OCI-LY7 (cell line): ENCODE results near the gene CHMP1B. TPM values are rescaled to one million over a fixed set of nuclear protein-coding genes. Genes with fewer than 3 reads are reported as not detected.

ENCODE experiments used
- BruUV-seq: library from RNA; stranded (reverse); fragments of 400-500 nt; replicated peaks from 2 replicates; lab custom pipeline; 2021; lab: Mats Ljungman, UMichigan
- CTCF ChIA-PET: fragments of 300-600 bp; sonication (Branson Sonifier 250); formaldehyde crosslinking; loops from one replicate; lab custom pipeline; 2022; ENCODE audit warnings: antibody characterized with exemption; ENCODE audit not compliant: unreplicated experiment; lab: Charles Lee
- POLR2A ChIA-PET: fragments of 300-600 bp; sonication (Branson Sonifier 250); formaldehyde crosslinking; loops from one replicate; lab custom pipeline; 2022; ENCODE audit warnings: antibody characterized with exemption; lab: Charles Lee
- DNase-seq: peaks from one replicate; pipeline ENCODE4 v3.0.0-alpha.2; 2015; ENCODE audit warnings: low spot score
- H2AFZ ChIP-seq: fragments of 200-600 bp; sonication (generic), shearing (Covaris generic); 2 replicates; pipeline ENCODE4 v1.6.1; 2014; ENCODE audit warnings: mild to moderate bottlenecking, antibody characterized with exemption, low read length, moderate library complexity
- H3K27ac ChIP-seq: fragments of 200-600 bp; sonication (generic); 2 replicates; pipeline ENCODE4 v1.5.1; 2014; ENCODE audit warnings: mixed run types, low read depth, mild to moderate bottlenecking, moderate library complexity, low read length, inconsistent platforms; ENCODE audit not compliant: poor library complexity, severe bottlenecking
- H3K36me3 ChIP-seq: fragments of 200-600 bp; sonication (generic); 2 replicates; pipeline ENCODE4 v1.6.1; 2014; ENCODE audit warnings: mild to moderate bottlenecking, antibody characterized with exemption, low read length, moderate library complexity, mixed read lengths; ENCODE audit not compliant: insufficient read depth
- H3K4me1 ChIP-seq: fragments of 200-600 bp; sonication (generic); 2 replicates; pipeline ENCODE4 v1.5.1; 2014; ENCODE audit warnings: mild to moderate bottlenecking, low read length; ENCODE audit not compliant: insufficient read depth, poor library complexity, severe bottlenecking
- H3K4me2 ChIP-seq: fragments of 200-600 bp; sonication (generic); 2 replicates; pipeline ENCODE4 v1.6.1; 2014; ENCODE audit warnings: mild to moderate bottlenecking, low read length
- H3K4me3 ChIP-seq: fragments of 200-600 bp; sonication (generic); 2 replicates; pipeline ENCODE4 v1.5.1; 2014; ENCODE audit warnings: mild to moderate bottlenecking, low read depth, low read length; ENCODE audit not compliant: poor library complexity, severe bottlenecking
- H3K79me2 ChIP-seq: fragments of 200-600 bp; sonication (generic); 2 replicates; pipeline ENCODE4 v1.6.1; 2016; ENCODE audit warnings: low read depth, mild to moderate bottlenecking, low read length, moderate library complexity, mixed read lengths; ENCODE audit not compliant: insufficient read depth
- H3K9me2 ChIP-seq: fragments of 200-600 bp; sonication (generic); 2 replicates; pipeline ENCODE4 v1.6.1; 2016; ENCODE audit warnings: mild to moderate bottlenecking, low read length, mixed read lengths; ENCODE audit not compliant: insufficient read depth
- H3K9me3 ChIP-seq: fragments of 200-600 bp; sonication (generic); 2 replicates; pipeline ENCODE4 v1.6.1; 2014; ENCODE audit warnings: mild to moderate bottlenecking, mixed run types, low read length, mixed read lengths
- H4K20me1 ChIP-seq: fragments of 200-600 bp; sonication (generic); 2 replicates; pipeline ENCODE4 v1.6.1; 2014; ENCODE audit warnings: mild to moderate bottlenecking, antibody characterized with exemption, low read length, moderate library complexity, mixed read lengths; ENCODE audit not compliant: insufficient read depth
- EZH2phosphoT487 ChIP-seq: fragments of 200-600 bp; sonication (generic); IDR thresholded peaks from 2 replicates; pipeline ENCODE4 v1.6.1; 2018; ENCODE audit warnings: low read depth, borderline replicate concordance, mild to moderate bottlenecking, mixed run types, antibody characterized with exemption, low read length, moderate library complexity, mixed read lengths
- intact Hi-C: fragments of 100-400 bp; cut with micrococcal nuclease; formaldehyde crosslinking; loops from one replicate; pipeline ENCODE4 v1.10.0; 2022; ENCODE audit not compliant: unreplicated experiment
- total RNA-seq, 2 experiments: library from RNA; depleted of rRNA in 1 of 2; stranded (reverse); fragments of >200 nt in 1 of 2; shearing (Covaris generic) in 1 of 2; gene quantifications; 2 replicates each; pipeline ENCODE4 v1.2.3, GENCODE V29; 2014 to 2022
- TF ChIP-seq, protein P1 (sequence below): fragments of 200-600 bp; sonication (generic); conservative IDR thresholded peaks from 2 replicates; pipeline ENCODE4 v1.5.1; 2014; ENCODE audit warnings: mild to moderate bottlenecking, antibody characterized with exemption, low read length, moderate library complexity, mixed read lengths

CHMP1B gene
- total RNA-seq, 2 experiments from 2014 or later, result 24.2 to 29.3 TPM

DNA sequence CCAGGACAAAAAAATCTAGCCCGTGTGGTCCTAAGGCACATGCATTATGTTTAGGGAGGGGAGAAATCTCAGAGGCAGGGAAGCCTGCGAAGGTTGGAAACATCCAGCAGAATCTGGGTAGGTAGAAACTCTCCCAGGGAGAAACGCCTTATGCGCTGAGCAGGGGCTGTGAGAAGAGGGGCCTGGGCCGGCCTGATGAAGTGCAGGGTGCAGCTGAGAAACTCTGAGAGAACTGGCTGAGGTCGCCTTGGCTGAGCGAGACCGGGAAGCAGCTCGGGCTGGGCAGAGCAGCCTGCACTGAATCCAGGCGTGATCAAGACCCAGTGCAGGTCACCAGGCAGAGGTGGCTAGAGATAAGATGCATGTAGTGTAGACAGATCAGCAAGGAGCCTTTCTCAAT lies 15.1 kb downstream of the CHMP1B start:
- H3K36me3 ChIP-seq, result no peaks in the 10 kb centered on the region
- TF ChIP-seq, protein P1, sequence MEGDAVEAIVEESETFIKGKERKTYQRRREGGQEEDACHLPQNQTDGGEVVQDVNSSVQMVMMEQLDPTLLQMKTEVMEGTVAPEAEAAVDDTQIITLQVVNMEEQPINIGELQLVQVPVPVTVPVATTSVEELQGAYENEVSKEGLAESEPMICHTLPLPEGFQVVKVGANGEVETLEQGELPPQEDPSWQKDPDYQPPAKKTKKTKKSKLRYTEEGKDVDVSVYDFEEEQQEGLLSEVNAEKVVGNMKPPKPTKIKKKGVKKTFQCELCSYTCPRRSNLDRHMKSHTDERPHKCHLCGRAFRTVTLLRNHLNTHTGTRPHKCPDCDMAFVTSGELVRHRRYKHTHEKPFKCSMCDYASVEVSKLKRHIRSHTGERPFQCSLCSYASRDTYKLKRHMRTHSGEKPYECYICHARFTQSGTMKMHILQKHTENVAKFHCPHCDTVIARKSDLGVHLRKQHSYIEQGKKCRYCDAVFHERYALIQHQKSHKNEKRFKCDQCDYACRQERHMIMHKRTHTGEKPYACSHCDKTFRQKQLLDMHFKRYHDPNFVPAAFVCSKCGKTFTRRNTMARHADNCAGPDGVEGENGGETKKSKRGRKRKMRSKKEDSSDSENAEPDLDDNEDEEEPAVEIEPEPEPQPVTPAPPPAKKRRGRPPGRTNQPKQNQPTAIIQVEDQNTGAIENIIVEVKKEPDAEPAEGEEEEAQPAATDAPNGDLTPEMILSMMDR, result no peak
- TF ChIP-seq EZH2phosphoT487, result no peak
- intact Hi-C loops, result no loop called here
- BruUV-seq, result no TSS peak
- peaks cover 17% of the 10 kb centered on the region for H3K4me1 ChIP-seq
- no peak overlapping the region for H3K27ac ChIP-seq
- H3K79me2 ChIP-seq, result no peaks in the 10 kb centered on the region
- no peaks in the 10 kb centered on the region for H4K20me1 ChIP-seq
- ChIA-PET POLR2A (interaction anchor here (1.2 kb wide), 1 partner anchor 40 kb away, joined by 3 read pairs; no protein-coding TSS in a partner anchor), CTCF (no interaction called here)
- H3K4me3 ChIP-seq, result no peak overlapping the region
- H3K9me3 ChIP-seq, result no peaks in the 10 kb centered on the region
- H2AFZ ChIP-seq, result no peak overlapping the region
- no peaks in the 10 kb centered on the region for H3K9me2 ChIP-seq
- no peak overlapping the region for H3K4me2 ChIP-seq
- no peak for DNase-seq

DNA sequence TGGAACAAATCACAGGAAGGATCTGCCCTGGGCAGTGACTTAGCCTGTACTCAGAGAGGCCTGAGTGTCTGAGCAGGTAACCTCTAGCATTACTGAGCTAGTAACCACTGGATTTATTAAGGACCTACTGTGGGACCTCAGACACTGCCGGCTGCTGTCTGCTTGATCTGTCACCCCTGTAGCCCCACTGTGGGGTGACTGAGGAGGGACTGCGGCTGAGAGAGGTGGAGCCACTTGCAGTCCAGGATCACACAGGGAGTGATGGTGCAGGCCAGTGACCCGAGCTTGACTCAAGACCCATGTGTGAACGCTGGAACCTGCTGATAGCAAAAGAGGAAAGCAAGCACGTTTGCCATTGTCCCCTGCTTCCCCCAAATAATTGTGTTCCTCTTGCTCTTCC lies 15.6 kb downstream of the CHMP1B start:
- ChIA-PET POLR2A (interaction anchor here (1.2 kb wide), 1 partner anchor 39 kb away, joined by 3 read pairs; no protein-coding TSS in a partner anchor), CTCF (no interaction called here)
- Histone ChIP-seq H3K36me3 (no peaks in the 10 kb centered on the region), H3K9me3 (no peaks in the 10 kb centered on the region), H3K27ac (no peak overlapping the region), H3K9me2 (no peaks in the 10 kb centered on the region), H3K79me2 (no peaks in the 10 kb centered on the region), H4K20me1 (no peaks in the 10 kb centered on the region), H3K4me2 (no peak overlapping the region), H3K4me1 (peaks cover 17% of the 10 kb centered on the region), H2AFZ (no peak overlapping the region), H3K4me3 (no peak overlapping the region)
- intact Hi-C loops, result no loop called here
- DNase-seq, result no peak
- BruUV-seq, result no TSS peak
- TF ChIP-seq EZH2phosphoT487, result no peak
- TF ChIP-seq, protein P1, result no peak

DNA sequence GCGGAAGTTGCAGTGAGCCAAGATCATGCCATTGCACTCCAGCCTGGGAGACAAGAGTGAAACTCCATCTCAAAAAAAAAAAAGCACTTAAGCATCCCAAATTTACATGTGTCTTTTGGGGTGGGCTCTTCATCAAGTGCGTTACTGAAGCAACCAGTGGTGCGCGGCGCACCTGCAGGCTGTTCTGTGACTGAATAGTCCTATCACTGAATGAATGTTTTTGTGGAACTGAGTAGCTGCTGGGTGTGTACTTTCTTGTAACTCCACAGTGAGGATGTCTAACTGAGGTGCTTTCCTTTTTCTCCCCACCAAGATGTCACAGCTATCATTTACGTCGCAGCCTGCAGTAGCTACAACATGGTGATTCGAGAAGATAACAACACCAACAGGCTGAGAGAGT lies 17.0 kb downstream of the CHMP1B start:
- Histone ChIP-seq H3K79me2 (no peaks in the 10 kb centered on the region), H3K9me2 (no peaks in the 10 kb centered on the region), H3K36me3 (no peaks in the 10 kb centered on the region), H3K4me1 (peaks cover 17% of the 10 kb centered on the region), H3K9me3 (no peaks in the 10 kb centered on the region), H3K4me2 (peak overlapping the region; percentile 62), H2AFZ (peak overlapping the region; percentile 35; the same call in 1 of the 2 replicates), H3K27ac (peak overlapping the region; percentile 63), H4K20me1 (no peaks in the 10 kb centered on the region), H3K4me3 (peak overlapping the region; percentile 5)
- peak; percentile 81 for DNase-seq
- intact Hi-C loops, result no loop called here
- POLR2A ChIA-PET, result no interaction called here
- CTCF ChIA-PET, result no interaction called here
- BruUV-seq, result no TSS peak
- no peak for TF ChIP-seq EZH2phosphoT487
- TF ChIP-seq, protein P1, result no peak
